Caco-2 (cell line): ENCODE measurements around the gene ACAA1. TPM values are rescaled to one million over a fixed set of nuclear protein-coding genes. Genes with fewer than 3 reads are reported as not detected.

Experiments used
- BruUV-seq: library from RNA; stranded (reverse); fragments of 400-500 nt; replicated peaks from 2 replicates; lab custom pipeline; 2021; lab: Mats Ljungman, UMichigan
- CTCF ChIA-PET: fragments of 300-600 bp; sonication (Branson Sonifier 250); formaldehyde crosslinking; loops from one replicate; lab custom pipeline; 2022; ENCODE audit warnings: antibody characterized with exemption; lab: Charles Lee
- POLR2A ChIA-PET: fragments of 300-600 bp; sonication (Branson Sonifier 250); formaldehyde crosslinking; loops from one replicate; lab custom pipeline; 2022; ENCODE audit warnings: antibody characterized with exemption; lab: Charles Lee
- DNase-seq, 2 experiments: peaks; one replicate each; pipeline versions ENCODE4 v3.0.0 to v3.0.0-alpha.2; 2020 to 2022
- H3K27me3 ChIP-seq: replicated peaks from 2 replicates; pipeline ENCODE4 v1.6.0; 2011; ENCODE audit warnings: low read length; ENCODE audit not compliant: control insufficient read depth, insufficient read depth
- H3K36me3 ChIP-seq: 2 replicates; pipeline ENCODE4 v1.5.1; 2011; ENCODE audit warnings: low read length; ENCODE audit not compliant: control insufficient read depth, insufficient read depth
- H3K4me1 ChIP-seq: fragments of 250-450 bp; sonication (Bioruptor Pico); 2 replicates; pipeline ENCODE4 v1.5.1; 2020; ENCODE audit warnings: mild to moderate bottlenecking
- H3K4me3 ChIP-seq: 2 replicates; pipeline ENCODE4 v1.5.1; 2011; ENCODE audit warnings: low read depth, mild to moderate bottlenecking, control low read depth, low read length
- H3K9me3 ChIP-seq: fragments of 250-450 bp; sonication (Bioruptor Pico); 2 replicates; pipeline ENCODE4 v1.5.1; 2020; ENCODE audit warnings: mild to moderate bottlenecking, moderate library complexity
- H3K27ac Mint-ChIP-seq: one replicate; pipeline ENCODE4 v1.8.0; 2022; ENCODE audit warnings: mixed read lengths; ENCODE audit not compliant: unreplicated experiment
- H3K27me3 Mint-ChIP-seq: one replicate; pipeline ENCODE4 v1.8.0; 2022; ENCODE audit warnings: mixed read lengths; ENCODE audit not compliant: insufficient read depth, unreplicated experiment
- H3K36me3 Mint-ChIP-seq: one replicate; pipeline ENCODE4 v1.8.0; 2022; ENCODE audit warnings: mild to moderate bottlenecking, mixed read lengths; ENCODE audit not compliant: insufficient read depth, unreplicated experiment
- H3K4me1 Mint-ChIP-seq: one replicate; pipeline ENCODE4 v1.8.0; 2022; ENCODE audit warnings: low read depth, mixed read lengths; ENCODE audit not compliant: unreplicated experiment
- H3K4me3 Mint-ChIP-seq: one replicate; pipeline ENCODE4 v1.8.0; 2022; ENCODE audit warnings: mild to moderate bottlenecking, moderate library complexity, mixed read lengths; ENCODE audit not compliant: unreplicated experiment
- H3K9me3 Mint-ChIP-seq: one replicate; pipeline ENCODE4 v1.8.0; 2022; ENCODE audit warnings: mixed read lengths; ENCODE audit not compliant: unreplicated experiment
- CTCF ChIP-seq, 2 experiments: fragments of 200-600 bp in 1 of 2; IDR thresholded peaks; 1 replicate in 1 of 2; 2 replicates in 1 of 2; pipeline versions ENCODE4 v1.5.1 to v1.8.0; 2011 to 2022; ENCODE audit warnings: antibody characterized with exemption in 1 of 2, control low read depth in 1 of 2, inconsistent platforms in 1 of 2, low read depth in 1 of 2, low read length in 1 of 2, mild to moderate bottlenecking in 1 of 2, moderate library complexity in 1 of 2; ENCODE audit not compliant: insufficient read depth in 1 of 2, severe bottlenecking in 1 of 2, unreplicated experiment in 1 of 2
- intact Hi-C: fragments of 100-400 bp; cut with micrococcal nuclease; formaldehyde crosslinking; loops from one replicate; pipeline ENCODE4 v1.10.0; 2022; ENCODE audit not compliant: unreplicated experiment
- total RNA-seq: library from RNA; stranded (reverse); gene quantifications from 2 replicates; pipeline ENCODE4 v1.2.3, GENCODE V29; 2022

The ACAA1 gene
- total RNA-seq, 1 experiment from 2014 or later: 139 TPM

- H3K27ac Mint-ChIP-seq: no peak overlapping the region
- POLR2A ChIA-PET: interaction anchor here (1.1 kb wide), 1 partner anchor 42 kb away, joined by 3 read pairs; no protein-coding TSS in a partner anchor
- peaks cover 43% of the 10 kb centered on the region for H3K4me1 Mint-ChIP-seq
- no peaks in the 10 kb centered on the region for H3K27me3 Mint-ChIP-seq
- no peaks in the 10 kb centered on the region for H3K9me3 ChIP-seq
- CTCF ChIA-PET: no interaction called here
- peaks cover 37% of the 10 kb centered on the region for H3K4me1 ChIP-seq
- DNase-seq: no peak
- no TSS peak for BruUV-seq
- no peaks in the 10 kb centered on the region for H3K9me3 Mint-ChIP-seq
- H3K36me3 Mint-ChIP-seq: peaks cover 96% of the 10 kb centered on the region
- H3K27me3 ChIP-seq: no peaks in the 10 kb centered on the region
- peaks cover 22% of the 10 kb centered on the region for H3K36me3 ChIP-seq
- TF ChIP-seq CTCF (IDR thresholded peaks at IDR 0.05; ENCODE audit: insufficient read depth in 1 of 2, low read depth in 1 of 2, low read length in 1 of 2, severe bottlenecking in 1 of 2, unreplicated experiment in 1 of 2): no peak
- intact Hi-C loops: no loop called here
- H3K4me3 Mint-ChIP-seq: no peak overlapping the region
- H3K4me3 ChIP-seq: no peak overlapping the region
Measured at GRCh38 chr3:38122712-38123290, 14.1 kb downstream of the ACAA1 start.

- CTCF ChIA-PET: no interaction called here
Measured at GRCh38 chr3:38121832-38122461, 15.0 kb downstream of the ACAA1 start.

GRCh38 chr3:38121451-38121831 lies 15.5 kb downstream of the ACAA1 start:
- CTCF ChIA-PET: no interaction called here

More at GRCh38 chr3:38121832-38122461, 15.0 kb downstream of the ACAA1 start:
- no peak for TF ChIP-seq CTCF (IDR thresholded peaks at IDR 0.05; ENCODE audit: insufficient read depth in 1 of 2, low read depth in 1 of 2, low read length in 1 of 2, severe bottlenecking in 1 of 2, unreplicated experiment in 1 of 2)
- no peak overlapping the region for H3K4me3 ChIP-seq
- intact Hi-C loops: no loop called here
- Mint-ChIP-seq H3K27me3 (no peaks in the 10 kb centered on the region), H3K9me3 (no peaks in the 10 kb centered on the region), H3K4me1 (peaks cover 43% of the 10 kb centered on the region), H3K36me3 (peaks cover 93% of the 10 kb centered on the region), H3K4me3 (no peak overlapping the region), H3K27ac (no peak overlapping the region)
- BruUV-seq: no TSS peak
- no peaks in the 10 kb centered on the region for H3K9me3 ChIP-seq
- peaks cover 31% of the 10 kb centered on the region for H3K4me1 ChIP-seq
- no peaks in the 10 kb centered on the region for H3K27me3 ChIP-seq
- H3K36me3 ChIP-seq: peaks cover 18% of the 10 kb centered on the region
- no peak for DNase-seq
- POLR2A ChIA-PET: interaction anchor here (1.1 kb wide), 1 partner anchor 43 kb away, joined by 3 read pairs; no protein-coding TSS in a partner anchor

More at GRCh38 chr3:38121451-38121831, 15.5 kb downstream of the ACAA1 start:
- Histone ChIP-seq H3K4me1 (peaks cover 26% of the 10 kb centered on the region), H3K36me3 (peaks cover 18% of the 10 kb centered on the region), H3K4me3 (no peak overlapping the region), H3K27me3 (no peaks in the 10 kb centered on the region), H3K9me3 (no peaks in the 10 kb centered on the region)
- H3K4me1 Mint-ChIP-seq: peaks cover 43% of the 10 kb centered on the region
- no peak overlapping the region for H3K27ac Mint-ChIP-seq
- H3K4me3 Mint-ChIP-seq: no peak overlapping the region
- TF ChIP-seq CTCF (IDR thresholded peaks at IDR 0.05; ENCODE audit: insufficient read depth in 1 of 2, low read depth in 1 of 2, low read length in 1 of 2, severe bottlenecking in 1 of 2, unreplicated experiment in 1 of 2): no peak
- peaks cover 93% of the 10 kb centered on the region for H3K36me3 Mint-ChIP-seq
- no peaks in the 10 kb centered on the region for H3K9me3 Mint-ChIP-seq
- POLR2A ChIA-PET: no interaction called here
- no peak for DNase-seq
- intact Hi-C loops: no loop called here
- BruUV-seq: no TSS peak
- no peaks in the 10 kb centered on the region for H3K27me3 Mint-ChIP-seq
